Measurements from ENCODE around the gene NIM1K. TPM values are rescaled to one million over a fixed set of nuclear protein-coding genes. Genes with fewer than 3 reads are reported as not detected.
A peak's percentile ranks its signal among the peaks of the same experiment; 100 is the strongest.

The NIM1K gene
- total and polyA plus RNA-seq, 2 donors (not counting 3 experiments of a cell fraction or from before 2014, with no cell fraction given), result 0.04 to 0.49 TPM

DNA sequence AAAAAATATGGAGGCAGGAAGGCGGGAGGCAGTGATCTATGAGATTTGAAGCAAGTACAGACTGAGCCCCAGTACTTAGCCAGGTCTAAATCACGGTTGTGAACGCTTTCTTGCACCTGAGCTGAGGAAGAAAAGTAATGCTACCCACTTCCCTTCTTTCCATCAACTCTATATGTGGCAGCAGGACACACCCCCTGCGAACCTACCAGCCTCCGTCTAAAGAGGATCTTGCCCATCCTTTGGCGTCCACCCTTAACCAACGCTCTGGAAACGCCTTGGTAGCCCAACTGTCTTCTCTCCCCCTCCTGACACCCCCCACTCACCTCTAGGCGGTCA is 120.6 kb downstream of the NIM1K start:
- Histone ChIP-seq H3K4me1 (ENCODE audit: control insufficient read depth, extremely low read depth, insufficient read depth, low read length) (peaks cover 35% of the 10 kb centered on the region), H3K79me2 (ENCODE audit: control insufficient read depth, insufficient read depth, low read length) (peaks cover 56% of the 10 kb centered on the region), H3K4me2 (ENCODE audit: insufficient read depth, low read length) (peak overlapping the region; percentile 79), H4K20me1 (replicated peaks; ENCODE audit: control insufficient read depth, extremely low read depth, insufficient read depth, low read length) (peaks cover 6% of the 10 kb centered on the region), H3K9ac (replicated peaks; ENCODE audit: extremely low read depth, insufficient read depth, low read length) (peak overlapping the region; percentile 78), H3K27ac (ENCODE audit: insufficient read depth, low read depth, low read length) (peak overlapping the region; percentile 36), H3K9me1 (replicated peaks; ENCODE audit: control insufficient read depth, extremely low read depth, insufficient read depth, low read length) (no peaks in the 10 kb centered on the region), H2AFZ (ENCODE audit: low read depth, low read length) (peak overlapping the region; percentile 49), H3K4me3 (replicated peaks in 1 of 3; ENCODE audit: insufficient read depth in 1 of 3, low read depth in 1 of 3, low read length in 3 of 3) (peak overlapping the region; percentile 73 to 91 (median 75)), H3K27me3 (ENCODE audit: control insufficient read depth in 2 of 2, insufficient read depth in 2 of 2, low read length in 2 of 2) (no peaks in the 10 kb centered on the region), H3K36me3 (ENCODE audit: control insufficient read depth in 2 of 2, extremely low read depth in 1 of 2, insufficient read depth in 2 of 2, low read length in 2 of 2) (peaks cover 0 to under 1% of the 10 kb centered on the region in 2 experiments), H3K9me3 (replicated peaks; ENCODE audit: control insufficient read depth, insufficient read depth, low read length) (no peaks in the 10 kb centered on the region)
- intact Hi-C loops (cut with micrococcal nuclease), result loop anchor here (1.0 to 10.0 kb wide), 8 partner anchors 85 to 1520 kb away; partner anchors contain the start of genes NNT, RIMOC1 and TMEM267
- BruUV-seq (replicated peaks), result no TSS peak
- ChIA-PET POLR2A (interaction anchor here (0.5 to 2.4 kb wide), 4 partner anchors 13 to 171 kb away, joined by 3 to 12 read pairs (median 4); partner anchors contain the start of gene TMEM267), CTCF (interaction anchor here (1.0 to 3.9 kb wide), 7 partner anchors 10 to 202 kb away, joined by 3 to 28 read pairs (median 5); partner anchors contain the start of genes C5orf34, TMEM267 and ZNF131)
- DNase-seq (ENCODE audit: low read depth, low spot score) (no peak), FAIRE-seq (peak; percentile 4)
- TF ChIP-seq MAX (IDR thresholded peaks at IDR 0.05; ENCODE audit: insufficient read depth, insufficient read length) (no peak), FOS (IDR thresholded peaks at IDR 0.05; ENCODE audit: borderline replicate concordance, insufficient read depth, low read length) (no peak), MYC (IDR thresholded peaks at IDR 0.05; ENCODE audit: low read depth, low read length) (no peak), POLR2AphosphoS5 (IDR thresholded peaks at IDR 0.05; ENCODE audit: insufficient read depth, low read depth, low read length) (no peak), JUN (IDR thresholded peaks at IDR 0.05; ENCODE audit: borderline replicate concordance, insufficient read depth, insufficient read length, low read depth) (no peak), POLR2A (IDR thresholded peaks at IDR 0.05; ENCODE audit: low read depth, low read length) (no peak), EZH2 (IDR thresholded peaks at IDR 0.05; ENCODE audit: borderline replicate concordance, low read depth, low read length, severe bottlenecking) (no peak), GATA2 (IDR thresholded peaks at IDR 0.05; ENCODE audit: insufficient read depth, insufficient read length, low read depth, low read length) (no peak)
- TF ChIP-seq, protein P1, sequence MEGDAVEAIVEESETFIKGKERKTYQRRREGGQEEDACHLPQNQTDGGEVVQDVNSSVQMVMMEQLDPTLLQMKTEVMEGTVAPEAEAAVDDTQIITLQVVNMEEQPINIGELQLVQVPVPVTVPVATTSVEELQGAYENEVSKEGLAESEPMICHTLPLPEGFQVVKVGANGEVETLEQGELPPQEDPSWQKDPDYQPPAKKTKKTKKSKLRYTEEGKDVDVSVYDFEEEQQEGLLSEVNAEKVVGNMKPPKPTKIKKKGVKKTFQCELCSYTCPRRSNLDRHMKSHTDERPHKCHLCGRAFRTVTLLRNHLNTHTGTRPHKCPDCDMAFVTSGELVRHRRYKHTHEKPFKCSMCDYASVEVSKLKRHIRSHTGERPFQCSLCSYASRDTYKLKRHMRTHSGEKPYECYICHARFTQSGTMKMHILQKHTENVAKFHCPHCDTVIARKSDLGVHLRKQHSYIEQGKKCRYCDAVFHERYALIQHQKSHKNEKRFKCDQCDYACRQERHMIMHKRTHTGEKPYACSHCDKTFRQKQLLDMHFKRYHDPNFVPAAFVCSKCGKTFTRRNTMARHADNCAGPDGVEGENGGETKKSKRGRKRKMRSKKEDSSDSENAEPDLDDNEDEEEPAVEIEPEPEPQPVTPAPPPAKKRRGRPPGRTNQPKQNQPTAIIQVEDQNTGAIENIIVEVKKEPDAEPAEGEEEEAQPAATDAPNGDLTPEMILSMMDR (IDR thresholded peaks at IDR 0.05; ENCODE audit: extremely low read depth in 1 of 2, insufficient read depth in 1 of 2, low read depth in 1 of 2, low read length in 2 of 2), result no peak
- dilution Hi-C loops (cut with MboI; ENCODE audit: extremely low pct_ligation_motif_present, low sequenced_read_pairs), result no loop called here
